Heart left ventricle (tissue), 13 donors: ENCODE data around the gene FOXP1.

Experiments used
- CTCF ChIP-seq, 12 donors: fragments of 200-600 bp; sonication (generic) in 4 of 12; IDR thresholded peaks; one replicate each; pipeline versions ENCODE4 v1.5.0 to v1.8.0; 2018 to 2022; ENCODE audit warnings: antibody characterized with exemption in 12 of 12, mild to moderate bottlenecking in 5 of 12
- POLR2A ChIP-seq, 2 donors: fragments of 450-650 bp; IDR thresholded peaks; one replicate each; pipeline ENCODE4 v1.6.1; 2017; ENCODE audit warnings: antibody characterized with exemption in 2 of 2, mild to moderate bottlenecking in 2 of 2, moderate library complexity in 2 of 2
- donor health status: ischemic (EF 13 %, LVEDD 7.1; RV severe dilation, severe dysfunction).
- donor health status: DM: no; HTN: yes; CAD: no.
- donor health status: DM: no; HTN: no; CAD: no.
- donor health status: ischemic (EF 25% LVEDD 6.9; RV normal size, moderate dysfunction).
- donor health status: ischemic (EF 25% LVEDD 5.7; RV mildly dilated, moderate dysfunction).
- donor health status: ischemic (EF 35%, LVEDD 5.7; RV mildly dilated, moderate dysfunction).
- donor health status: nonischemic (EF 11% LVEDD 7.7; RV severe dilation, severe dysfunction).
- donor health status: DM: yes; HTN: yes; CAD: no.
- donor health status: PGD.
- donor health status: ischemic (EF 29% LVEDD 5.4; RV normal size, mild dysfunction).
- donor health status: nonischemic (EF 23%, LVEDD 6.1; RV moderate dilation, normal function).

GRCh38 chr3:71350998-71351397 is 232.5 kb downstream of the FOXP1 start:
- TF ChIP-seq POLR2A (IDR thresholded peaks at IDR 0.05) (no peak), CTCF (IDR thresholded peaks at IDR 0.05) (no peak)
